ENCODE data around the gene CCDC160. TPM values are rescaled to one million over a fixed set of nuclear protein-coding genes. Genes with fewer than 3 reads are reported as not detected.

CCDC160 gene
- total RNA-seq, 1 donor from 2014 or later = 0.20 TPM

Other genes with a start within 250 kb of the CCDC160 start
- 12.5 TPM for gene PHF6, start 136.1 kb downstream of the CCDC160 start, total RNA-seq
- gene HPRT1, start 223.0 kb downstream of the CCDC160 start, total RNA-seq = 28.3 TPM